WTC11 (cell line): Measurements from ENCODE around the gene CNGA3. TPM values are rescaled to one million over a fixed set of nuclear protein-coding genes. Genes with fewer than 3 reads are reported as not detected.

Experiments used
- ATAC-seq: fragments of 200-7000 bp; cut with Tn5 transposase; 2 replicates; pipeline ENCODE4 v1.10.0; 2021; ENCODE audit warnings: mild to moderate bottlenecking, moderate library complexity
- CTCF ChIA-PET: fragments of 300-600 bp; sonication (Branson Sonifier 250); formaldehyde crosslinking; loops from one replicate; lab custom pipeline; 2021; ENCODE audit warnings: antibody characterized with exemption; lab: Charles Lee
- POLR2A ChIA-PET: fragments of 350-600 bp; sonication (Branson Sonifier 250); formaldehyde crosslinking; loops from one replicate; lab custom pipeline; 2021; ENCODE audit warnings: antibody characterized with exemption; lab: Charles Lee
- DNase-seq: peaks from one replicate; pipeline ENCODE4 v3.0.0; 2021; ENCODE audit warnings: low spot score
- H3K27ac Mint-ChIP-seq: 2 replicates; pipeline ENCODE4 v1.8.0; 2021; ENCODE audit warnings: mixed read lengths
- H3K27me3 Mint-ChIP-seq: 2 replicates; pipeline ENCODE4 v1.8.0; 2021; ENCODE audit warnings: low read depth, mild to moderate bottlenecking, moderate library complexity, mixed read lengths
- H3K36me3 Mint-ChIP-seq: 2 replicates; pipeline ENCODE4 v1.8.0; 2021; ENCODE audit warnings: mixed read lengths
- H3K4me1 Mint-ChIP-seq: 2 replicates; pipeline ENCODE4 v1.8.0; 2022; ENCODE audit warnings: mixed read lengths
- H3K4me3 Mint-ChIP-seq: 2 replicates; pipeline ENCODE4 v1.8.0; 2021; ENCODE audit warnings: mild to moderate bottlenecking, moderate library complexity, mixed read lengths
- H3K9me3 Mint-ChIP-seq: 2 replicates; pipeline ENCODE4 v1.8.0; 2021; ENCODE audit warnings: mixed read lengths
- ATF6 ChIP-seq: sonication (generic); formaldehyde crosslinking; IDR thresholded peaks from 2 replicates; pipeline ENCODE4 v1.8.1; 2023; ENCODE audit warnings: mild to moderate bottlenecking, missing genetic modification reagents
- E2F1 ChIP-seq: sonication (generic); formaldehyde crosslinking; IDR thresholded peaks from 2 replicates; pipeline ENCODE4 v1.8.0; 2022; ENCODE audit warnings: mild to moderate bottlenecking, missing genetic modification reagents
- E2F5 ChIP-seq: sonication (generic); formaldehyde crosslinking; IDR thresholded peaks from 2 replicates; pipeline ENCODE4 v1.8.1; 2022; ENCODE audit warnings: mild to moderate bottlenecking, moderate library complexity, missing genetic modification reagents
- ETV6 ChIP-seq: sonication (generic); formaldehyde crosslinking; IDR thresholded peaks from 2 replicates; pipeline ENCODE4 v1.8.1; 2022; ENCODE audit warnings: mild to moderate bottlenecking, missing genetic modification reagents
- FOXP1 ChIP-seq: sonication (generic); formaldehyde crosslinking; IDR thresholded peaks from 2 replicates; pipeline ENCODE4 v1.8.0; 2022; ENCODE audit warnings: missing genetic modification reagents, mild to moderate bottlenecking, moderate library complexity, borderline replicate concordance
- JUN ChIP-seq: sonication (generic); formaldehyde crosslinking; IDR thresholded peaks from 2 replicates; pipeline ENCODE4 v1.8.0; 2023; ENCODE audit warnings: mild to moderate bottlenecking, missing genetic modification reagents
- MAX ChIP-seq: sonication (generic); formaldehyde crosslinking; IDR thresholded peaks from 2 replicates; pipeline ENCODE4 v1.8.0; 2022; ENCODE audit warnings: mild to moderate bottlenecking, missing genetic modification reagents
- MLX ChIP-seq: sonication (generic); formaldehyde crosslinking; IDR thresholded peaks from 2 replicates; pipeline ENCODE4 v1.8.1; 2023; ENCODE audit warnings: mild to moderate bottlenecking, missing genetic modification reagents, moderate library complexity
- MYBL2 ChIP-seq: sonication (generic); formaldehyde crosslinking; IDR thresholded peaks from 2 replicates; pipeline ENCODE4 v1.8.1; 2023; ENCODE audit warnings: mild to moderate bottlenecking, moderate library complexity, missing genetic modification reagents
- NFYB ChIP-seq: sonication (generic); formaldehyde crosslinking; conservative IDR thresholded peaks from 2 replicates; pipeline ENCODE4 v1.8.0; 2022; ENCODE audit warnings: low read depth, missing genetic modification reagents
- NR2C2 ChIP-seq: sonication (generic); formaldehyde crosslinking; IDR thresholded peaks from 2 replicates; pipeline ENCODE4 v1.8.0; 2022; ENCODE audit warnings: mild to moderate bottlenecking, missing genetic modification reagents
- PRDM15 ChIP-seq: sonication (generic); formaldehyde crosslinking; IDR thresholded peaks from 2 replicates; pipeline ENCODE4 v1.8.0; 2022; ENCODE audit warnings: missing genetic modification reagents
- USF2 ChIP-seq: sonication (generic); formaldehyde crosslinking; IDR thresholded peaks from 2 replicates; pipeline ENCODE4 v1.8.1; 2023; ENCODE audit warnings: mild to moderate bottlenecking, missing genetic modification reagents, moderate library complexity
- total RNA-seq: library from RNA; stranded (reverse); gene quantifications from 3 replicates; pipeline ENCODE4 v1.2.3, GENCODE V29; 2021

The CNGA3 gene
- total RNA-seq, 1 experiment from 2014 or later = not detected

GRCh38 chr2:98359986-98360385 is 13.7 kb downstream of the CNGA3 start (continued):
- no peak for TF ChIP-seq FOXP1 (CRISPR knock-in tag)
- no peak for TF ChIP-seq JUN
- TF ChIP-seq NFYB = no peak
- no peak for TF ChIP-seq USF2 (CRISPR knock-in tag)
- TF ChIP-seq PRDM15 (CRISPR knock-in tag) = no peak

GRCh38 chr2:98367721-98368120 is 21.5 kb downstream of the CNGA3 start:
- DNase-seq (no peak), ATAC-seq (no peak)
- TF ChIP-seq MYBL2 (CRISPR knock-in tag) = no peak
- Mint-ChIP-seq H3K27me3 (peaks cover 5% of the 10 kb centered on the region), H3K4me3 (no peak overlapping the region), H3K27ac (no peak overlapping the region), H3K36me3 (peaks cover 13% of the 10 kb centered on the region), H3K9me3 (peaks cover 27% of the 10 kb centered on the region), H3K4me1 (peaks cover 2% of the 10 kb centered on the region; the same call in 1 of the 2 replicates)
- CTCF ChIA-PET = interaction anchor here (0.7 kb wide), 3 partner anchors 57 to 627 kb away, joined by 3 read pairs; no protein-coding TSS in a partner anchor
- POLR2A ChIA-PET = no interaction called here

- ChIA-PET POLR2A (no interaction called here), CTCF (interaction anchor here (1.3 kb wide), 1 partner anchor 9 kb away, joined by 6 read pairs; no protein-coding TSS in a partner anchor)
- H3K36me3 Mint-ChIP-seq = peaks cover 13% of the 10 kb centered on the region
- H3K4me1 Mint-ChIP-seq = peaks cover 15% of the 10 kb centered on the region
- H3K9me3 Mint-ChIP-seq = peaks cover 27% of the 10 kb centered on the region
- no peak for ATAC-seq
- H3K27ac Mint-ChIP-seq = no peak overlapping the region
- H3K27me3 Mint-ChIP-seq = peaks cover 5% of the 10 kb centered on the region
- TF ChIP-seq MAX (CRISPR knock-in tag) (no peak), ATF6 (CRISPR knock-in tag) (no peak), NR2C2 (CRISPR knock-in tag) (no peak), E2F1 (CRISPR knock-in tag) (no peak), MLX (no peak), E2F5 (CRISPR knock-in tag) (no peak), ETV6 (no peak)
- TF ChIP-seq, all 79 proteins: peak for 0
- DNase-seq = no peak
- no peak overlapping the region for H3K4me3 Mint-ChIP-seq
Observed at GRCh38 chr2:98369710-98370239, 23.5 kb downstream of the CNGA3 start.
